Panc1 (cell line): ENCODE data around the gene DGAT2L6.

ENCODE experiments used
- POLR2AphosphoS5 ChIP-seq: IDR thresholded peaks from 2 replicates; pipeline ENCODE4 v1.6.1; 2012; ENCODE audit warnings: mild to moderate bottlenecking, low read depth, low read length, moderate library complexity
- SIN3A ChIP-seq: IDR thresholded peaks from 2 replicates; pipeline ENCODE4 v1.6.1; 2012; ENCODE audit warnings: low read depth, mild to moderate bottlenecking, low read length, moderate library complexity, borderline replicate concordance; ENCODE audit not compliant: insufficient read depth
- TCF7L2 ChIP-seq: IDR thresholded peaks from 2 replicates; pipeline ENCODE4 v1.6.1; 2011; ENCODE audit warnings: mild to moderate bottlenecking, low read depth, low read length, inconsistent platforms
- TF ChIP-seq, protein P1 (sequence below): fragments of 450-650 bp; IDR thresholded peaks from 2 replicates; pipeline ENCODE4 v1.5.1; 2017; ENCODE audit warnings: mild to moderate bottlenecking

DNA sequence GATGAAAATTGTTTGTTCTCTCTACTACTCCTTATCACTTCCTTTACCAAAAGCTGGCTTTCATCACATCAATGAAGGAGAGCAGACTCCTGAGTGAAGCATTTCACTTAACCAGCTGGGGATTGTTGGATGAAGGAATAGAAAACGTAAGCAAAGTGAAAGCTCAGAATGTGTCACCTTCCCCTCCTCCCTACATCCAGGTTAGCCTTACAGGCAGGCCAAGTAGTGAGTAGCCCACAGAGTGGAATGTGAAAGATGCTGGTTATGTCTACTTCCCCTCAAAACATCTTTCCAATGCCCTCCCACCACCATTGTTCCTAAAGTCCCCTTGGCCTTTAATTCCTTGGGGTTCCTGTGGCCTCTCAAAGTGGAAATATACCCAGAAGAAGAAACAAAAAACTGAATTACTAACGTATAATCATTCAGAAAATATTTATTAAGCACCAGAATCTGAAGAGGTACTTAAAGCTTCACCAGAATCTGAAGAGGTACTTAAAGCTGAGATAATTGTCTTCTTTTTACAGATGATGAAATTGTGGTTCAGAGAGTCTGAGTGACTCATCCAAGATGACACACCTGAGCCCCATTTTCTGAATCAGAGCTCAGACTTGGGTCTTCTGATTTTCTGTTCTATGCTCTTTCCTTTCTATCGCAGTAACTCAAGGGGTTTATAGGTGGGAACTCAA lies 76.2 kb downstream of the DGAT2L6 start:
- TF ChIP-seq SIN3A (no peak), POLR2AphosphoS5 (no peak), TCF7L2 (no peak)
- TF ChIP-seq, protein P1, sequence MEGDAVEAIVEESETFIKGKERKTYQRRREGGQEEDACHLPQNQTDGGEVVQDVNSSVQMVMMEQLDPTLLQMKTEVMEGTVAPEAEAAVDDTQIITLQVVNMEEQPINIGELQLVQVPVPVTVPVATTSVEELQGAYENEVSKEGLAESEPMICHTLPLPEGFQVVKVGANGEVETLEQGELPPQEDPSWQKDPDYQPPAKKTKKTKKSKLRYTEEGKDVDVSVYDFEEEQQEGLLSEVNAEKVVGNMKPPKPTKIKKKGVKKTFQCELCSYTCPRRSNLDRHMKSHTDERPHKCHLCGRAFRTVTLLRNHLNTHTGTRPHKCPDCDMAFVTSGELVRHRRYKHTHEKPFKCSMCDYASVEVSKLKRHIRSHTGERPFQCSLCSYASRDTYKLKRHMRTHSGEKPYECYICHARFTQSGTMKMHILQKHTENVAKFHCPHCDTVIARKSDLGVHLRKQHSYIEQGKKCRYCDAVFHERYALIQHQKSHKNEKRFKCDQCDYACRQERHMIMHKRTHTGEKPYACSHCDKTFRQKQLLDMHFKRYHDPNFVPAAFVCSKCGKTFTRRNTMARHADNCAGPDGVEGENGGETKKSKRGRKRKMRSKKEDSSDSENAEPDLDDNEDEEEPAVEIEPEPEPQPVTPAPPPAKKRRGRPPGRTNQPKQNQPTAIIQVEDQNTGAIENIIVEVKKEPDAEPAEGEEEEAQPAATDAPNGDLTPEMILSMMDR, result no peak
